SK-N-MC (cell line): Measurements from ENCODE around the gene GPR39.

Experiments used
- DNase-seq: peaks from one replicate; pipeline ENCODE4 v3.0.0-alpha.2; 2011; ENCODE audit warnings: low read depth, low spot score
- H3K27ac ChIP-seq: fragments of 200-600 bp; sonication (generic); 2 replicates; pipeline ENCODE4 v1.5.1; 2016; ENCODE audit warnings: mixed run types
- H3K36me3 ChIP-seq: fragments of 200-600 bp; sonication (generic); 2 replicates; pipeline ENCODE4 v1.6.1; 2017; ENCODE audit warnings: antibody characterized with exemption, low read length, mixed read lengths; ENCODE audit not compliant: insufficient read depth
- H3K4me3 ChIP-seq: fragments of 200-600 bp; sonication (generic); 2 replicates; pipeline ENCODE4 v1.5.1; 2016
- H3K9ac ChIP-seq: fragments of 200-600 bp; sonication (generic); 2 replicates; pipeline ENCODE4 v1.8.0; 2017; ENCODE audit warnings: mixed run types, mixed read lengths; ENCODE audit not compliant: insufficient read length
- H3K9me3 ChIP-seq: fragments of 200-600 bp; sonication (generic); 2 replicates; pipeline ENCODE4 v1.6.1; 2017; ENCODE audit warnings: low read depth, mild to moderate bottlenecking, antibody characterized with exemption, low read length, moderate library complexity, mixed read lengths
- EZH2 ChIP-seq: fragments of 200-600 bp; sonication (generic); IDR thresholded peaks from one replicate; pipeline ENCODE4 v1.6.1; 2017; ENCODE audit warnings: antibody characterized with exemption
- FOXP2 ChIP-seq: optimal IDR thresholded peaks from 2 replicates; pipeline ENCODE3; 2011; ENCODE audit warnings: mild to moderate bottlenecking, moderate library complexity; ENCODE audit not compliant: insufficient read depth; ENCODE audit errors: extremely low read length, control extremely low read depth
- POLR2AphosphoS5 ChIP-seq: IDR thresholded peaks from 2 replicates; pipeline ENCODE4 v1.6.1; 2012; ENCODE audit warnings: mild to moderate bottlenecking, low read depth, low read length, borderline replicate concordance

GPR39 gene

DNA sequence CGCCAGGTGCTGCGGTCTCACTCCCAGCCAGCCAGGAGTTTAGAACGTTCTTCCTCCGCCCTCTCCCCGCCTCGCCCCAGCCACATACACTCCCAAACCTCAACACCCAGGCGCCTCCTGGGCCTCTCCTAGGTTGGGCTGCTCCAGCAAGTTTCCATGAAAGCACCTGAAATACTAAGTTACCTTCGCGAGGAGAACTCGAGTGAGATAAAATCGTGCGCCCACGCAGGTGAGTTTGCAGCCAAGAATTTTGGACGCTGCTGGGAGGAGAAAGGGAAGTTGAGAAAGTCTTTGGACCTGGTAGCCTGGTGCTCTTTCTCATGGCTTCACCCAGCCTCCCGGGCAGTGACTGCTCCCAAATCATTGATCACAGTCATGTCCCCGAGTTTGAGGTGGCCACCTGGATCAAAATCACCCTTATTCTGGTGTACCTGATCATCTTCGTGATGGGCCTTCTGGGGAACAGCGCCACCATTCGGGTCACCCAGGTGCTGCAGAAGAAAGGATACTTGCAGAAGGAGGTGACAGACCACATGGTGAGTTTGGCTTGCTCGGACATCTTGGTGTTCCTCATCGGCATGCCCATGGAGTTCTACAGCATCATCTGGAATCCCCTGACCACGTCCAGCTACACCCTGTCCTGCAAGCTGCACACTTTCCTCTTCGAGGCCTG is at the start of gene GPR39:
TSS of gene GPR39 (plus strand) at position 83 of the 673 bp plus-strand sequence.
- Histone ChIP-seq H3K9ac (peak within 1 kb of the TSS; percentile 69), H3K4me3 (peak within 1 kb of the TSS; percentile 87), H3K36me3 (no peaks in the 10 kb centered on the region), H3K9me3 (no peaks in the 10 kb centered on the region), H3K27ac (peak within 1 kb of the TSS; percentile 84)
- no peak for TF ChIP-seq FOXP2
- TF ChIP-seq EZH2 = no peak
- no peak for TF ChIP-seq POLR2AphosphoS5
- no peak for DNase-seq

DNA sequence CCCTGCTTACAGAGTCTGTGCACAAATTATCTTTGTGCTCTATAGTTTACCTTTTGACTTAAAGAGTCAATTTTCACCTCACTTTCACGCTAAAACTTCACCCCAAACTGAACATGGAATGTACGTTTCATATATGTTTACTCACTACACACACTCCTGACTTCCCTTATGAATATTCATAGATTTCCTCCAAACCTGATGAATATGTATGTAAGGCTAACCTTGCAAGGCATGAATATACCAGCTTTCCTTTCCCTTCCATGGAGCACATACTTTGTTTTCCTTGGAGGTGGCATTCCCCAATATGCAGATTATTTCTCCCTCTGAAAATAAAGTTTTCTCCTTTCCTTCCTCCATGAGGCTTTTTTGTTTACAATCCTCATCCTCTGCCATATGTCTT is 48.4 kb upstream of the GPR39 start:
- peak overlapping the region; percentile 42 for H3K4me3 ChIP-seq
- H3K36me3 ChIP-seq = no peaks in the 10 kb centered on the region
- H3K9ac ChIP-seq = peak overlapping the region; percentile 45
- peak overlapping the region; percentile 86 for H3K27ac ChIP-seq
- H3K9me3 ChIP-seq = 0 out of 2 replicates have a peak, but pooled peaks cover 2% of the 10 kb centered on the region
- no peak for TF ChIP-seq FOXP2
- no peak for TF ChIP-seq POLR2AphosphoS5
- no peak for TF ChIP-seq EZH2
- DNase-seq = peak; percentile 59

DNA sequence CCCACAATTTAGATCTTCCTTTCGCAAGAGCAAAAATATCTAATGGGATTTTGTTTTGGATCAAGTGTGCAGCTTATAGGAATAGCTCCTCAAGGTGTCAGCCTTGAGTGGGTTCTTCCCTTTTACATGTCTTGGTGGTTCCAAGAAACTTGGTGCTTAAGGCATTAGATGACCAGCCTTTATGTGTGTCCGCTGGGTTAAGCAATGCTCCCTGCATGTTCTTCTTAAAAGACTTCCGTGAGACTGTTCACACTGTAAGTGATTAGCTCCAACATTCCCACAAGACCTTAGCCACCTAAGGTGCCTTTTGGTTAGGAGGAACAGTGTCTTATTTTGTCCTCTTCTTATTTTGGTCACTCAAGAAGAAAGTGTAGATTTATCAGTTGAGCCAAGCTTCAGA is 44.3 kb upstream of the GPR39 start:
- Histone ChIP-seq H3K27ac (no peak overlapping the region), H3K9me3 (peaks cover 2% of the 10 kb centered on the region; the same call in 1 of the 2 replicates), H3K4me3 (no peak overlapping the region), H3K36me3 (no peaks in the 10 kb centered on the region), H3K9ac (no peak overlapping the region)
- no peak for DNase-seq
- no peak for TF ChIP-seq FOXP2
- no peak for TF ChIP-seq POLR2AphosphoS5
- no peak for TF ChIP-seq EZH2

DNA sequence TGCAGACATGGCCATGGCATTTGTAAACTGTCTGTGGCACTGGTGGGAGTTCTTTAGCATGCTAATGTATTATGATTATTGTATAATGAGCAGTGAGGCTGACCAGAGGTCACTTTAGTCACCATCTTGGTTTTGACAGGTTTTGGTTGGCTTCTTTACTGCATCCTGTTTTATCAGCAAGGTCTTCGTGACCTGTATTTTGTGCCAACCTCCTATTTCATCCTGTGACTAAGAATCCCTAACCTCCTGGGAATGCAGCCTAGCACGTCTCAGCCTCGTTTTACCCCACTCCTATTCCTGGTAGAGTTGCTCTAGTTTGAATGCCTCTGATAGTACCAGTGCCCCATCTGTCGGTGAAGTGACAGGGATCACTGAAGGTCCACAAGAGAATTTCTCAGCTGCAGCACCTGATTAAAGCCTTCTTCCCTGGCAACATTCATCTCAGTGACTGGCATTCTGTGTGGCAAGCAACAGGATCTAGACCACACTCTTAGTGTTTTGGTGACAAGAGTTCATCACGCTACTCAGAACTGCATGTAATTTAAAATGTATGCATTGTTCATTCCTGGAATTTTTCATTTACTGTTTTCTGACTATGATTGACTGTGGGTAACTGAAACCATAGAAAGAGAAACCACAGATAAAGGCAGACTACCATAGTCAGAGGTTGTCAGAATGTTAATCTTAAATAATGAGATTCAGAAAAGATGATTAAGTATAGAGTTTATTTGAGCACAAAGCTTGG is 43.0 kb upstream of the GPR39 start:
- no peak for TF ChIP-seq EZH2
- Histone ChIP-seq H3K36me3 (no peaks in the 10 kb centered on the region), H3K27ac (no peak overlapping the region), H3K4me3 (no peak overlapping the region), H3K9ac (no peak overlapping the region), H3K9me3 (peaks cover 2% of the 10 kb centered on the region; the same call in 1 of the 2 replicates)
- DNase-seq = no peak

DNA sequence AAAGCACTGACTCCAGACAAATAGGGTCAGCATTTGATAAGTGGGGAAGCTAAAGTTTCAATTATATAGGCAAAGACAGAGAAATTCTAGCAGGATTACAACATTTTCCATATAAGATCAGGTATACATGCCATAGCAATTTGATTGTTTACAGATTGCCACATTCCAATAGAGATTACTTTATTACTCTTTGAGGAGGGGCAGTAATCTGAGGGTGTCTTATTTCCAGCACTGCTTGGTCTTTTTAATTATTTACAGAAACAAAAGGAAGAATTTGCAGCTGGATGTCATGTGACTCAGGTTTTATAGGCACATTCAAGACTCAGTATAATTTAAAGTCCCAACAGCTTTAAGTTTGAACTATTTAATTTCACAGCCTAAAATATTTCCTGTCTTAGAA is 42.5 kb upstream of the GPR39 start:
- H3K4me3 ChIP-seq = no peak overlapping the region
- DNase-seq = no peak
- TF ChIP-seq EZH2 = no peak
- no peak for TF ChIP-seq FOXP2
- no peak for TF ChIP-seq POLR2AphosphoS5
- H3K27ac ChIP-seq = no peak overlapping the region
- peaks cover 2% of the 10 kb centered on the region; the same call in 1 of the 2 replicates for H3K9me3 ChIP-seq
- H3K9ac ChIP-seq = no peak overlapping the region
- no peaks in the 10 kb centered on the region for H3K36me3 ChIP-seq

DNA sequence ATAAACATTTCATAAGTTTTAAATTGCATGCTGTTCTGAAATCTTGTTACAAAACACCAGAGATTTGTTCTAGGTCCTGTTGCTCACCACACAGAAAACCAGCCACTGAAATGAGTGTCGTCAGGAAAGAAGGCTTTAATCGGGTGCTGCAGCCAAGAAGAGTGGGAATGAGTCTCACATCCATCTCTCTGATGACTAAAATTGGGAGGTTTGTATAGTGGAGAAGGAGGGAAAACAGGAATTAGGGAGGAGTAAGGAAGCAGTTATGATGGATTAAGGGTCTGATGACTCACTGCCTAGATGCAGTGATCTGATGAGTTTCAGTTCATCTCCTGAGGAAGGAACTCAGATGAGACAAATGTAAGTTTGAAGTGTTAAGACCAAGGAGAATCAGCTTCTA is 42.1 kb upstream of the GPR39 start:
- TF ChIP-seq POLR2AphosphoS5 (no peak), EZH2 (no peak), FOXP2 (no peak)
- Histone ChIP-seq H3K9me3 (peaks cover 2% of the 10 kb centered on the region; the same call in 1 of the 2 replicates), H3K9ac (no peak overlapping the region), H3K4me3 (no peak overlapping the region), H3K27ac (no peak overlapping the region), H3K36me3 (no peaks in the 10 kb centered on the region)
- DNase-seq = no peak

DNA sequence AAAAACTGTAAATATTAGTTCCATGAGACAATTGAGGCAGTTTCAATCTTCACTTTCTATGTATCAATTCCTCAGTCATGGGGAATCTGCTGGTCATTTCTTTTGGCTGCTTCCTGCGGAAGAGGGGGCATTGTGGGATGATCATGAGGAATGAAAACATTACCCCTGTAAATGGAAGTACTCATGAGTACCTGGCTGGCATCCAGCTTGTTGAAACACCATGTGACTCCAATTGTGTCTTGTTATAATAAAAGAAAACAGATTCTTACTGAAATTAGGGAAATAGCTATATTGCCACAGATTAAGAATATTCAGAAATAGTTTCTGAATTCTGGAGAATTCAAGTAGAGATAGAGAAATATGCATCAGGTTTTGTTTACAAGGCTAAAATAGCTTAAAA is 41.6 kb upstream of the GPR39 start:
- Histone ChIP-seq H3K4me3 (no peak overlapping the region), H3K36me3 (no peaks in the 10 kb centered on the region), H3K9me3 (peaks cover 2% of the 10 kb centered on the region; the same call in 1 of the 2 replicates), H3K27ac (no peak overlapping the region), H3K9ac (no peak overlapping the region)
- TF ChIP-seq POLR2AphosphoS5 (no peak), FOXP2 (no peak)
- DNase-seq = no peak

DNA sequence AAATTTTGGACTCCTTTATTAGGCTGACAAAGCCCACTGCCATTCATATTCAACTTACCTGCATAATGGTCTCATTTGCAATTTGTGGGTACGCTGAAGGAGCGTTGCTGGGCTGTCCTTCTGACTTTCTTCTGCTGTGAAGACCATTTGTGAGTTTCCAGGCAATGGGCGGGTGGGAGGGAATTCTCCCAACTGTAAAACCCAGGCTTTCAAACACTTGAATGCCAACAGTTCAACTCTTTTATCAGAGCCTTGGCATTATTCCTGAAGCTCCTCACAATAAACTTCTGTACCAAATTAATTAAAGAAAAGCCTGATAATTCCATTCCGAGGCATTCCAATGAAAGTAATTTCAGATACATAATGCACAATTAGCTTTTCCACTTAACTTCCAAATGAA is 35.2 kb upstream of the GPR39 start:
- H3K27ac ChIP-seq = no peak overlapping the region
- DNase-seq = no peak
- H3K9me3 ChIP-seq = no peaks in the 10 kb centered on the region
- H3K4me3 ChIP-seq = no peak overlapping the region
- no peaks in the 10 kb centered on the region for H3K36me3 ChIP-seq
- TF ChIP-seq EZH2 (no peak), POLR2AphosphoS5 (no peak), FOXP2 (no peak)
- no peak overlapping the region for H3K9ac ChIP-seq

DNA sequence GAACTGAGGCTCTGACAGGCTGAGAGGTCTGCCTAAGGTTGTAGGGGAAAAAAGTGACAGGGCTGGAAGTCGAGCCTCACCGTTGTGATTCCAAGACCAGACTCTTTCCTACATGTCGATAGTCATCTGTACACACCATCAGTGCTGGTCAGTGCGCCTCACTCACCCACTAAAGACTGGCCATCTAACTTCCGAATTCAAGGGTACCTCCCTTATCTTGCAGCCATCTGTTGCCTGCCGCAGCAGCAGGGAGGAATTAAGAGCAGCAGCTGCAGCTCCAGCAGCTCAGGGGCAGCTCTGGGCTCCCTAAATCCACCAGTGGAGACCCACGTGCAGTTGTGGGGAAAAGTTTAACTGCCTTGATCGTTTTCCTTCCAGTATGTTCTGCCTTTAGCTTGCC is 32.6 kb upstream of the GPR39 start:
- Histone ChIP-seq H3K36me3 (no peaks in the 10 kb centered on the region), H3K9me3 (no peaks in the 10 kb centered on the region), H3K4me3 (no peak overlapping the region), H3K9ac (no peak overlapping the region), H3K27ac (no peak overlapping the region)
- no peak for TF ChIP-seq EZH2
- no peak for TF ChIP-seq POLR2AphosphoS5
- no peak for TF ChIP-seq FOXP2
- DNase-seq = no peak
